Measurements from ENCODE around the gene BCL11A.

The BCL11A gene

GRCh38 chr2:60406192-60406591, 147.3 kb downstream of the BCL11A start:
- DNase-seq (ENCODE audit: low spot score) = no peak

- no peak for DNase-seq (ENCODE audit: low spot score)
Measured at GRCh38 chr2:60405271-60405919, 148.1 kb downstream of the BCL11A start.
